ENCODE measurements around the gene ARRB1.

Gene ARRB1

GRCh38 chr11:75303544-75304224, 47.8 kb downstream of the ARRB1 start:
- in situ Hi-C loops (cut with MboI; ENCODE audit: low sequenced_read_pairs) = no loop called here

- in situ Hi-C loops (cut with MboI; ENCODE audit: low sequenced_read_pairs) = no loop called here
These were observed 49.1 kb downstream of the ARRB1 start for GRCh38 chr11:75302371-75302770.

GRCh38 chr11:75301601-75302345, 49.7 kb downstream of the ARRB1 start:
- in situ Hi-C loops (cut with MboI; ENCODE audit: low sequenced_read_pairs) = no loop called here

- in situ Hi-C loops (cut with MboI; ENCODE audit: low sequenced_read_pairs) = no loop called here
These were observed 50.3 kb downstream of the ARRB1 start for GRCh38 chr11:75301131-75301530.

GRCh38 chr11:75298976-75299260, 52.5 kb downstream of the ARRB1 start:
- in situ Hi-C loops (cut with MboI; ENCODE audit: low sequenced_read_pairs) = loop anchor here (25.0 kb wide), 1 partner anchor 238 kb away; the partner anchor contains the start of gene GDPD5

GRCh38 chr11:75298191-75298975, 53.1 kb downstream of the ARRB1 start:
- in situ Hi-C loops (cut with MboI; ENCODE audit: low sequenced_read_pairs) = loop anchor here (25.0 kb wide), 1 partner anchor 239 kb away; the partner anchor contains the start of gene GDPD5

- in situ Hi-C loops (cut with MboI; ENCODE audit: low sequenced_read_pairs) = loop anchor here (25.0 kb wide), 1 partner anchor 243 kb away; the partner anchor contains the start of gene GDPD5
These were observed 57.6 kb downstream of the ARRB1 start for GRCh38 chr11:75293903-75294302.

- in situ Hi-C loops (cut with MboI; ENCODE audit: low sequenced_read_pairs) = loop anchor here (25.0 kb wide), 1 partner anchor 244 kb away; the partner anchor contains the start of gene GDPD5
These were observed 58.5 kb downstream of the ARRB1 start for GRCh38 chr11:75292943-75293342.

- in situ Hi-C loops (cut with MboI; ENCODE audit: low sequenced_read_pairs) = loop anchor here (25.0 kb wide), 1 partner anchor 246 kb away; the partner anchor contains the start of gene GDPD5
These were observed 59.7 kb downstream of the ARRB1 start for GRCh38 chr11:75291741-75292140.

GRCh38 chr11:75289919-75290318, 61.5 kb downstream of the ARRB1 start:
- in situ Hi-C loops (cut with MboI; ENCODE audit: low sequenced_read_pairs) = loop anchor here (25.0 kb wide), 1 partner anchor 247 kb away; the partner anchor contains the start of gene GDPD5

GRCh38 chr11:75289511-75289760, 62.0 kb downstream of the ARRB1 start:
- in situ Hi-C loops (cut with MboI; ENCODE audit: low sequenced_read_pairs) = loop anchor here (25.0 kb wide), 1 partner anchor 248 kb away; the partner anchor contains the start of gene GDPD5

- in situ Hi-C loops (cut with MboI; ENCODE audit: low sequenced_read_pairs) = loop anchor here (25.0 kb wide), 1 partner anchor 250 kb away; the partner anchor contains the start of gene GDPD5
These were observed 63.9 kb downstream of the ARRB1 start for GRCh38 chr11:75287579-75287978.

GRCh38 chr11:75286826-75287465, 64.5 kb downstream of the ARRB1 start:
- in situ Hi-C loops (cut with MboI; ENCODE audit: low sequenced_read_pairs) = loop anchor here (25.0 kb wide), 1 partner anchor 250 kb away; the partner anchor contains the start of gene GDPD5

GRCh38 chr11:75285776-75286360, 65.6 kb downstream of the ARRB1 start:
- in situ Hi-C loops (cut with MboI; ENCODE audit: low sequenced_read_pairs) = loop anchor here (25.0 kb wide), 1 partner anchor 251 kb away; the partner anchor contains the start of gene GDPD5

- in situ Hi-C loops (cut with MboI; ENCODE audit: low sequenced_read_pairs) = loop anchor here (25.0 kb wide), 1 partner anchor 254 kb away; the partner anchor contains the start of gene GDPD5
These were observed 68.0 kb downstream of the ARRB1 start for GRCh38 chr11:75283391-75283931.

- in situ Hi-C loops (cut with MboI; ENCODE audit: low sequenced_read_pairs) = loop anchor here (25.0 kb wide), 1 partner anchor 256 kb away; the partner anchor contains the start of gene GDPD5
These were observed 69.9 kb downstream of the ARRB1 start for GRCh38 chr11:75281469-75282095.

GRCh38 chr11:75280770-75281468, 70.5 kb downstream of the ARRB1 start:
- in situ Hi-C loops (cut with MboI; ENCODE audit: low sequenced_read_pairs) = loop anchor here (25.0 kb wide), 1 partner anchor 256 kb away; the partner anchor contains the start of gene GDPD5

GRCh38 chr11:75280227-75280701, 71.2 kb downstream of the ARRB1 start:
- in situ Hi-C loops (cut with MboI; ENCODE audit: low sequenced_read_pairs) = loop anchor here (25.0 kb wide), 1 partner anchor 257 kb away; the partner anchor contains the start of gene GDPD5
